Smooth muscle cell (in vitro differentiated cells): ENCODE measurements around the gene UMPS. TPM values are rescaled to one million over a fixed set of nuclear protein-coding genes. Genes with fewer than 3 reads are reported as not detected.

Experiments used
- DNase-seq: peaks from one replicate; lab custom pipeline; 2025; ENCODE audit not compliant: unreplicated experiment; lab: John Stamatoyannopoulos, UW
- H2AFZ ChIP-seq: fragments of 200-600 bp; sonication (generic); 2 replicates; pipeline ENCODE4 v1.6.0; 2016; ENCODE audit warnings: antibody characterized with exemption, low read depth, mild to moderate bottlenecking
- H3F3A ChIP-seq: fragments of 200-600 bp; sonication (generic); 2 replicates; pipeline ENCODE4 v1.6.0; 2017; ENCODE audit warnings: antibody characterized with exemption, low read depth
- H3K27ac ChIP-seq: fragments of 200-600 bp; sonication (generic); 2 replicates; pipeline ENCODE4 v1.5.1; 2016; ENCODE audit warnings: low read depth, mild to moderate bottlenecking
- H3K27me3 ChIP-seq: fragments of 200-600 bp; sonication (generic); 2 replicates; pipeline ENCODE4 v1.6.1; 2016; ENCODE audit warnings: low read depth, mild to moderate bottlenecking
- H3K36me3 ChIP-seq: fragments of 200-600 bp; sonication (generic); 2 replicates; pipeline ENCODE4 v1.5.1; 2016; ENCODE audit warnings: low read depth
- H3K4me1 ChIP-seq: fragments of 200-600 bp; sonication (generic); 2 replicates; pipeline ENCODE4 v1.5.1; 2016; ENCODE audit warnings: low read depth
- H3K4me2 ChIP-seq: fragments of 200-600 bp; sonication (generic); 2 replicates; pipeline ENCODE4 v1.6.0; 2016; ENCODE audit warnings: mild to moderate bottlenecking
- H3K4me3 ChIP-seq: fragments of 200-600 bp; sonication (generic); 2 replicates; pipeline ENCODE4 v1.5.1; 2016; ENCODE audit warnings: mild to moderate bottlenecking
- H3K79me2 ChIP-seq: fragments of 200-600 bp; sonication (generic); 2 replicates; pipeline ENCODE4 v1.6.0; 2016; ENCODE audit warnings: low read depth, mild to moderate bottlenecking
- H3K9ac ChIP-seq: fragments of 200-600 bp; sonication (generic); 2 replicates; pipeline ENCODE4 v1.6.0; 2016; ENCODE audit warnings: low read depth
- H3K9me3 ChIP-seq: fragments of 200-600 bp; sonication (generic); replicated peaks from 2 replicates; pipeline ENCODE4 v1.5.1; 2016; ENCODE audit warnings: low read depth
- H4K20me1 ChIP-seq: fragments of 200-600 bp; sonication (generic); 2 replicates; pipeline ENCODE4 v1.6.0; 2016; ENCODE audit warnings: low read depth
- WGBS: methylation state at CpG from one replicate; pipeline ENCODE4 v1.1.7; 2016; ENCODE audit warnings: low lambda C conversion rate; 5-methylcytosine and 5-hydroxymethylcytosine counted together
- polyA plus RNA-seq: library from polyadenylated mRNA; unstranded; fragments of >200 nt; fragmentation: Nextera tagmentation; extraction: Ambion mirVana; gene quantifications from 2 replicates; pipeline ENCODE4 v1.2.1, GENCODE V29; 2016
- total RNA-seq: library from RNA; depleted of rRNA; stranded (reverse); fragments of >200 nt; gene quantifications from 2 replicates; pipeline ENCODE4 v1.2.3, GENCODE V29; 2014
- TF ChIP-seq, protein P1 (sequence below): fragments of 200-600 bp; sonication (generic); IDR thresholded peaks from 2 replicates; pipeline ENCODE4 v1.5.1; 2017; ENCODE audit warnings: borderline replicate concordance, mild to moderate bottlenecking, antibody characterized with exemption; ENCODE audit not compliant: insufficient read depth, poor library complexity, severe bottlenecking

Gene UMPS
- total and polyA plus RNA-seq, 2 experiments from 2014 or later: 22.3 to 79.2 TPM

DNA sequence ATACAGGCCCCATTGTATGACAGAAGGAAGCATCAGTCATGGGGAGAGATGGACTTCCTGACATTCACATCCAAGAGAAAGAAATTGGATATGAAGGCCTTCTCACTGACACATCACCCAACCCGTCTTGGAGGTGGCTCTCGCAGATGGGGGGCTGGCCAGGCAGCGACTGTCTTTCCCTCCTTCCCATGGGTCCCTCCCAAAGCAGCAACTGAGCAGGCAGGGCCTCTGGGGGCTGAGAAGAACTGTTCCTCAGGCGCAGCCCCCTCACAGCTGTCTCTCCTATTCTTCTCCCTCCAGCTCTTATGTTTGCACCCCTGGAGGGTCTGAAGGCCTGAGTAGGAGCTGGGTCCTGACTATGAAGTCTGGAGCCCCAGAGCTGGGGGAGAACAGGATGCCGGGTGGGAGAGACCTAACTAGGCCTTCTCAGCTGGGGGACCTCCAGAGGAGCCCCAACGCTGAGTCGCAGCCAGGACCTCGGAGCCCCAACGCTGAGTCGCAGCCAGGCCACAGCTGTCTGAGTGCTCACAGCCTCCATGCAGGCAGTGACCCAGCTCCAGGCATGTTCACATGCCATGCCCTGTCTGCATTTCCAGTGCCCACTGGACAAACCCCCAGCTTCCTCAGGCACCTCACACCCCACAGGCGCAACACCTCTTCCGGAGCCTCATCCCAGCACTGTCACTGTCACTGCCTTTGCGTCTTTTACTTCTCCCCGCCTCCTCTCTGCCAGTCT lies 29.6 kb downstream of the UMPS start:
- 92% methylated on average over 14 of the region's 14 CpGs for WGBS
- Histone ChIP-seq H4K20me1 (no peaks in the 10 kb centered on the region), H3K9ac (no peak overlapping the region), H3K27me3 (no peaks in the 10 kb centered on the region), H3K9me3 (no peaks in the 10 kb centered on the region), H3K4me2 (no peak overlapping the region), H3K27ac (no peak overlapping the region), H3K36me3 (no peaks in the 10 kb centered on the region), H3K4me3 (no peak overlapping the region), H3F3A (peaks cover 4% of the 10 kb centered on the region), H3K79me2 (no peaks in the 10 kb centered on the region), H3K4me1 (no peaks in the 10 kb centered on the region), H2AFZ (no peak overlapping the region)
- no peak for DNase-seq
- TF ChIP-seq, protein P1, sequence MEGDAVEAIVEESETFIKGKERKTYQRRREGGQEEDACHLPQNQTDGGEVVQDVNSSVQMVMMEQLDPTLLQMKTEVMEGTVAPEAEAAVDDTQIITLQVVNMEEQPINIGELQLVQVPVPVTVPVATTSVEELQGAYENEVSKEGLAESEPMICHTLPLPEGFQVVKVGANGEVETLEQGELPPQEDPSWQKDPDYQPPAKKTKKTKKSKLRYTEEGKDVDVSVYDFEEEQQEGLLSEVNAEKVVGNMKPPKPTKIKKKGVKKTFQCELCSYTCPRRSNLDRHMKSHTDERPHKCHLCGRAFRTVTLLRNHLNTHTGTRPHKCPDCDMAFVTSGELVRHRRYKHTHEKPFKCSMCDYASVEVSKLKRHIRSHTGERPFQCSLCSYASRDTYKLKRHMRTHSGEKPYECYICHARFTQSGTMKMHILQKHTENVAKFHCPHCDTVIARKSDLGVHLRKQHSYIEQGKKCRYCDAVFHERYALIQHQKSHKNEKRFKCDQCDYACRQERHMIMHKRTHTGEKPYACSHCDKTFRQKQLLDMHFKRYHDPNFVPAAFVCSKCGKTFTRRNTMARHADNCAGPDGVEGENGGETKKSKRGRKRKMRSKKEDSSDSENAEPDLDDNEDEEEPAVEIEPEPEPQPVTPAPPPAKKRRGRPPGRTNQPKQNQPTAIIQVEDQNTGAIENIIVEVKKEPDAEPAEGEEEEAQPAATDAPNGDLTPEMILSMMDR: no peak

DNA sequence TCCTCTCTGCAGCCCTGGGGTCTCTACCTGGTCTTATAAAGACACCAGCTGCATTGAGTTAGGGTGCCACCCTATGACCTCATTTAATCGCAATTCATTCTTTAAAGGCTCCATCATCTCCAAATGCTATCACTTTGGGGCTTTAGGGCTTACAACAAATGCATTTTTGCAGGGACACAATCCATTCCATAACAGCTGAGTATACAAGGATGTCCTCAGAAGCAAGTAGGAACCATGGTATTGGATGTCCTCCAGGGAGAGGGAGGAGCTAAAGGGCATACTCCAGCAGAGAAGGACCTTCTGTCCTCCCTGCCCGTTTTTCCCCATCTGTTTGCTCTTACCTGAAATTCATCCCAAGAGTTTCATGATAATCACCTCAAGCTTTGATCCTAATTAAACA lies 30.3 kb downstream of the UMPS start:
- no peaks in the 10 kb centered on the region for H4K20me1 ChIP-seq
- no peak overlapping the region for H2AFZ ChIP-seq
- TF ChIP-seq, protein P1: no peak
- no peaks in the 10 kb centered on the region for H3K27me3 ChIP-seq
- H3F3A ChIP-seq: peaks cover 4% of the 10 kb centered on the region
- whole genome bisulfite sequencing: 78% methylated on average over 2 of the region's 2 CpGs
- H3K4me1 ChIP-seq: no peaks in the 10 kb centered on the region
- no peak overlapping the region for H3K27ac ChIP-seq
- H3K9ac ChIP-seq: no peak overlapping the region
- peak overlapping the region; percentile 24 for H3K4me2 ChIP-seq
- no peak overlapping the region for H3K4me3 ChIP-seq
- no peaks in the 10 kb centered on the region for H3K79me2 ChIP-seq
- DNase-seq: no peak
- no peaks in the 10 kb centered on the region for H3K9me3 ChIP-seq
- no peaks in the 10 kb centered on the region for H3K36me3 ChIP-seq

DNA sequence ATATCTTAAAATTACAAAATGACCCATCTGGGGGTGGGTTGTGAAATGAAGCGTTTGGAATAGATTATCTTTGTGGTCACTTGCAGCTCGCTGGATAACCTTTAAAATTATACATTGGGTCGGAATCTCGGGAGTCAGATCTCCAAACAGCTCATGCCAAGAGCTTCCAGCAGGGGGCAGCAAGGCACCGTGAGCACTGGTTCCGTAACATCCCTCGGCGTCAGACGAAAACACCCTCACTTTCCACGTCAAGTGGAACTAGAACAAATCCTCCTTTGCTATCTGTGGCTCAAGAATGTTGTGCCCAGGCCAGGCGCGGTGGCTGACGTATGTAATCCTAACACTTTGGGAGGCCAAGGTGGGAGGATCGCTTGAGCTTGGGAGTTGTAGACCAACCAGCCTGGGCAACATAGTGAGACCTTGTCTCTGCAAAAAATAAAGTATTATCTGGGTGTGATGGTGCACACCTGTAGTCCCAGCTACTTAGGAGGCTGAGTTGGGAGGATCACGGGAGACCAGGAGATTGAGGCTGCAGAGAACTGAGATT lies 31.1 kb downstream of the UMPS start:
- Histone ChIP-seq H3K9ac (no peak overlapping the region), H3K27ac (no peak overlapping the region), H3K27me3 (no peaks in the 10 kb centered on the region), H3F3A (peaks cover 4% of the 10 kb centered on the region), H3K4me3 (no peak overlapping the region), H3K36me3 (no peaks in the 10 kb centered on the region), H3K9me3 (no peaks in the 10 kb centered on the region), H3K4me2 (peak overlapping the region; percentile 24), H3K4me1 (no peaks in the 10 kb centered on the region), H4K20me1 (no peaks in the 10 kb centered on the region), H3K79me2 (no peaks in the 10 kb centered on the region), H2AFZ (no peak overlapping the region)
- TF ChIP-seq, protein P1: peak; percentile 96
- WGBS: 14% methylated on average over 15 of the region's 15 CpGs
- DNase-seq: peak; percentile 53
